ENCODE data around the gene DLAT. TPM values are rescaled to one million over a fixed set of nuclear protein-coding genes. Genes with fewer than 3 reads are reported as not detected.
"Not testable (repeated sequence)": the region's sequence is repeated elsewhere in the genome, so short reads cannot be mapped to it uniquely, and the experiment has no call there.

The DLAT gene
- total RNA-seq, 1 donor from 2014 or later, result 37.3 TPM

DNA sequence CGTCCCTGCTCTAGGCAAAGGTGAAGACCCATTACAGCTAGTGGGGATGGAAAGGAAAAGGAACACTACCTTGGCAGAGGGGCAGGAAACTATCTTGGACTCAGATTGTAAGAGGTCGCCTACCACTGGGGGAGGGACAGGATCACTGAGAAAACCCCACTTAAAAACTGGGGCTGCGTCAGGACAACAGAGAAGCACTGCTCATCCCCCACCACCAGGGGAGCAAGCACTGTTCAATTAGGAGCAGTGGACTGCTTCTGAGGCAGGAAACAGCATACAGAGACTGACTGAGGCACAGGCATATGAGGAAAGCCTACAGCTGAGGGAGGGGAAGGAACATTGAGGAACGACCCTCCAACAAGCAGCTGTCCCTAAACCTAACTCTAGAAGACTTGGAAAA lies 20.8 kb upstream of the DLAT start:
- intact Hi-C loops (cut with micrococcal nuclease), result no loop called here

DNA sequence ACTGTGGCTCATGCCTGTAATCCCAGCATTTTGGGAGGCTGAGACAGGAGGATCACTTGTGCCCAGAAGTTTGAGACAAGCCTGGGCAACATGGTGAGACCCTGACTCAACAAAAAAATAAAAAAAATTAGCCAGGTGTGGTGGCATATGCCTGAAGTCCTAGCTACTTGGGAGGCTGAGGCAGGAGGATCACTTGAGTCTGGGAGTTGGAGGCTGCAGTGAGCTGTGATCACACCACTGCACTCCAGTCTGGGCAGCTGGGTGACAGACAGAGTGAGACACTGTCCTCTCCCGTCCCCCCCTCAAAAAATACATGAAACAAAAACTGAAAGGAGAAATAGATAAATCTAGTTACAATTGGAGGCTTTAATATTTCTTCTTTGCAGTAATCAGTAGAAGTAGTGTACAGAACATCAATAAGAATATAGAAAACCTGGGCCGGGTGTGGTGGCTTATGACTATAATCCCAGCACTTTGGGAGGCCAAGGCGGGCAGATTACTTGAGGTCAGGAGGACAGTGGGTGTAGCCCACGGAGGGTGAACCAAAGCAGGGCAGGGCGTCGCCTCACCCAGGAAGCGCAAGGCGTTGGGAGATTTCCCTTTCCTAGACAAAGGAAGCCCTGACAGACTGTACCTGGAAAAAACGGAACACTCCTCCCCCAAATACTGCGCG lies 19.6 kb upstream of the DLAT start:
- intact Hi-C loops (cut with micrococcal nuclease), result no loop called here

DNA sequence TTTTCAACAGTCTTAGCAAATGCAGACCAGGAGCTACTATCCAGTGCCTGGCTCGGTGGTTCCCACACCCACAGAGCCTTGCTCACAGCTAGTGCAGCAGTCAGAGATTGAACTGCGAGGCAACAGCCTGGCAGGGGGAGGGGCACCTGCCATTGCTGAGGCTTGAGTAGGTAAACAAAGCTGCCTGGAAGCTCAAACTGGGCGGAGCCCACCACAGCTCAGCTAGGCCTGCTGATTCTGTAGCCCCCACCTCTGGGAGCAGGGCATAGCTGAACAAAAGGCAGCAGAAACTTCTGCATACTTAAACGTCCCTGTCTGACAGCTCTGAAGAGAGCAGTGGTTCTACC lies 19.1 kb upstream of the DLAT start:
- intact Hi-C loops (cut with micrococcal nuclease), result not testable (repeated sequence)

DNA sequence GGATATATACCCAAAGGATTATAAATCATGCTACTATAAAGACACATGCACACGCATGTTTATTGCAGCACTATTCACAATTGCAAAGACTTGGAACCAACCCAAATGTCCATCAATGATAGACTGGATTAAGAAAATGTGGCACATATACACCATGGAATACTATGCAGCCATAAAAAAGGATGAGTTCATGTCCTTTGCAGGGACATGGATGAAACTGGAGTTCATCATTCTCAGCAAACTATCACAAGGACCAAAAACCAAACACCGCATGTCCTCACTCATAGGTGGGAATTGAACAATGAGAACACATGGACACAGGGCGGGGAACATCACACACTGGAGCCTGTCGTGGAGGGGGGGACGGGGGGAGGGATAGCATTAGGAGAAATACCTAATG lies 13.8 kb upstream of the DLAT start:
- intact Hi-C loops (cut with micrococcal nuclease), result not testable (repeated sequence)

DNA sequence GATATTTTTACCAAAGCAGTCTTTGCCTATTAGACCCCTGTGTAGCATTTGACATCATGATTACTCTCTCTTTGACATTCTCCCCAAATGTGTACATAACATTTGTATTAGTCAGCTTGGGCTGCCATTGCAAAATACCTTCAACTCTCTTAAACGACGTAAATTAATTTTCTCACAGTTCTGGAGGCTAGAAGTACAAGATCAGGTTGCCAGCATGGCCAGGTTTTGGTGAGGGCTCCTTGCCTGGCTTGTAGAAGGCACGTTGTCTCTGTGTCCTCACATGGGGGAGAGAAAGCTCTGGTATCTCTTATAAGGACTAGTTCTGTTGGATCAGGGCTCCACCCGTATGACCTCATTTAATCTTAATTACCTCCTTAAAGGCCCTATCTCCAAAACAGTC lies 12.3 kb upstream of the DLAT start:
- intact Hi-C loops (cut with micrococcal nuclease), result no loop called here

DNA sequence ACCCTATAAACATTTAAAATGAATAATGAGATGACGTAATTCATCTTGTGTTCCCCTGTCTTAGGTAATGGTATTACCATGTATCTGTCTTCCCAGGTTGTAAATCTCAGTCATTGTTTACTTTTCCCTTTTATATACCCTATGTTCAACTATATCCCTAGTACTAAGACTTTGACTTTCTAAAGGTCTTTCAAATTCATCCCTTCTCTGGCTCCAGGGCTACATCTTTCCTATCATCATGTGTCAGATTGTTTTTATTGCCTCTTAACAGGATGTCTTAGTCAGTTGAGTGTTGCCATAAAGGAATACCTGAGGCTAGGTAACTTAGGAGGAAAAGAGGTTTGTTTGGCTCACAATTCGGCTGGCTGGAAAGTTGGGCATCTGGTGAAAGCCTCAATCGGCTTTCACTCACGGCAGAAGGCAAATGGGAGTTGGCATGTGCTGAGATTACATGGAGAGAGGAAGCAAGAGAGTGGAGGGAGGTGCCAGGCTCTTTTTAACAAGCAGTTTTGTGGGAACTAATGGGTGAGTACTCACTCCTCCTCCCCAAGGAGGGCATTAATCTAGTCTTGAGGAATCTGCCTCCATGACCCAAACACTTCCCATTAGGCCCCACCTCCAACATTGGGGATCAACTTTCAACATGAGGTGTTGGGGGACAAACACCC lies 11.6 kb upstream of the DLAT start:
- intact Hi-C loops (cut with micrococcal nuclease), result no loop called here

DNA sequence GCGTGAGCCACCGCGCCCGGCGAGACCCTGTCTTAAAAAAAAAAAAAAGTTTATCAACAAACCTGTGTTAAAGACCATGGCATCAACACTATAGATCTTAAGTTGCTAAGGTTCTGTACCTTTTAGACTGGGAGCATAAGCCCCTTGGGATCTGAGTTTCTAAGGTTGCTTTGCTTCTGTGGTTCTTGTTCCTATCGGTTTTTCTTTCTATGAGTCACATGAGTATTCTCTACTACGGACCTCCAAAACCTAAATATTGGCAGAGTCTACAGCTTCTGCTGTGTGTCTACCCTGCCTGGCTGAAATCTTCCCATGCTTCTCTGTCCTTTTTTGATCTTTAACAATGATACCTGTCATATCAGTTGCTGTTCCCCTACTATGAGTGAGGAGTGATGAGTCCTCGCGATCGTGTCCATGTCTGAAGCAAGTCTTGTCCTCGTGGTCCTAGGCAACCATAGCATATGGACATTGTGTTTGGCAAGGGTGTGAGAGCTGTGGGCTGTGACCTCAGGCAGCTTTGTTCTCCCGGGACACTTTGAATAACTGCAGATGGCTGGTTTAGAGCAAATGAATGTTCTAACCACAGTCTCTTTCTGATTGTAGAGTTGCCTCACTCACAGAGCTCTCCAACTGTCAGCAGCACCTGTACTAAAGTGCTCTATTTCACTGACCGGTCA lies 9.0 kb upstream of the DLAT start:
- intact Hi-C loops (cut with micrococcal nuclease), result no loop called here

DNA sequence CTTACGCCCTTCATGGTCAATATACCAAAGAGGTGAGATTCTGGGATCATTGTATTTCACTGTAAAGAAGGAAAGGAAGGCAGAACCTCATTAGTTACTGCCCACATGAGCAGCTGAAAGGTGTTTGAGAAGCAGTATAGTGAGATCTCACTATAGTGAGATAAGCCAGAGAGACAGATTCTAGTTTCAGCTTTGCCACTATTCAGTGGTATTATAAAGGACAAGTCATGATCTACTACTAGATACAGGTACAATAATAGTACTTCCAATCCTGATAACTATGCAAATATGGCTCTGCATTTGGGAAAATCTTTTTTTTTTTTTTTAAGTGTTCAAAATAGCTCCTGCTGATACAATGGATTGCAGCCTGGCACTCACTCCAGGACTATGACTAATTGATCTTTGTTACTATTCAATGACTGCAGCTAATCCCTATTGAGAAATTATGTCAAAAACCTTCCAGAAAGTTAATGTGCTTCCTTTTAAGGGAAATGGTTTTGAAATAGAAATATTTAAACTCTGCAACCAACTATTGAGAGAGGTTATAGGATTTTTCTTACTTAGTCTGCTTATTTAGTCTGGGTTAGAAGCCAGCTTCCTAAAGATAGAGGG lies 8.3 kb upstream of the DLAT start:
- intact Hi-C loops (cut with micrococcal nuclease), result no loop called here

DNA sequence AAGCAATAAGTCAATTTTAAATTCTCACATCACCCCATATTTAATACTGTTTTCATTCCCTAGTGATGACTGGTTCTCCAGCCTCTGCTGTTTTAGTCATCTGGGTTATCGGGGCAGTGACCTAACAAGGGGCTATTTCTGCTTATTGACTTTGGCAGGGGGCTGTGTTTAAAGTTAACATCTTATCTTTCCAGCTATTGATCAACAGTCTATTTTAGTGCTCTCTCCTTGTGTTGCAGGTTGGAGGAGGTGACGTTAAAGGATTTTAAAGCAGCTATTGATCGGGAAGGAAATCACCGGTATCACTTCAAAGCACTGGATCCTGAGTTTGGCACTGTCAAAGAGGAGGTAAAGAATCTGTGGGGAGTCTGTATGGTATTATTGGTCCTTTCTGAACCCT lies 7.7 kb upstream of the DLAT start:
- intact Hi-C loops (cut with micrococcal nuclease), result no loop called here

DNA sequence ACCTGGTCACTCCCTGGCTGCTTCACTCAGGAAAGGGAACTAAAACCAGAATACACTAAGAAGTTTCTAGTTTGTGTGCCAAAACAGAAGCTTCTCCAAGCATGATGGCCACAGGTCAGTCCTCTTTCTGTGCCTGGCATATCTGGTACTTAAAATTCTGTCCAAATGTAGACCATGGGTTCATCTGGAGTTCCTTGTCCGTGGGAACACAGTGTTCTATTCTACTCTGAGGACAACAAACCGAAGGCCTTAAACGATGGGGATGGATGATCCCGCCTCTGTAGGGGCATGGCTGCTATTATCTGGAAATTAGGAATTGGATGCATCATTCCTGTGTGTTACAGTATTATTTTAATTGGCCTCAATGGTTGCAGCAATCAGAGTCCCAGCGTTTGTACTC lies 6.1 kb upstream of the DLAT start:
- intact Hi-C loops (cut with micrococcal nuclease), result no loop called here

DNA sequence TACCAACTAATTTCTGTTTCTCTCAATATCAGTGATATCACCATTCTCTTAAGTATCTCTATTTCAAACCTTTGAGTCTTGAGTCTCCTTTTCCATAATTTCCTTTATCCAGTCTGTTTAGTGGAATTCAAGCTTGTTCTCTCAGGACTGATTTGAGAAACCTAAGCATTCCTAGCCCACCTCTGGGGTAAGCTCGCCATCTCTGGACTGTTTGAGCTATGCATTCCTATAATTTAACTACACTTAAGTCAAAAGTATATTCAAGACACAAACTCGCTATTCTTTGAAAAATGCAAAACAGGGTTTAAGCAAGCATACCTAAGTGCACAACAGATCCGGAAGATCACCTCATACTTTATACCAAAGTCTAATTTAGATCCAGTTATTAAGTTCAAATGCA lies 2.1 kb upstream of the DLAT start:
- intact Hi-C loops (cut with micrococcal nuclease), result loop anchor here (5.0 kb wide), 1 partner anchor 34 kb away; no protein-coding TSS in a partner anchor

DNA sequence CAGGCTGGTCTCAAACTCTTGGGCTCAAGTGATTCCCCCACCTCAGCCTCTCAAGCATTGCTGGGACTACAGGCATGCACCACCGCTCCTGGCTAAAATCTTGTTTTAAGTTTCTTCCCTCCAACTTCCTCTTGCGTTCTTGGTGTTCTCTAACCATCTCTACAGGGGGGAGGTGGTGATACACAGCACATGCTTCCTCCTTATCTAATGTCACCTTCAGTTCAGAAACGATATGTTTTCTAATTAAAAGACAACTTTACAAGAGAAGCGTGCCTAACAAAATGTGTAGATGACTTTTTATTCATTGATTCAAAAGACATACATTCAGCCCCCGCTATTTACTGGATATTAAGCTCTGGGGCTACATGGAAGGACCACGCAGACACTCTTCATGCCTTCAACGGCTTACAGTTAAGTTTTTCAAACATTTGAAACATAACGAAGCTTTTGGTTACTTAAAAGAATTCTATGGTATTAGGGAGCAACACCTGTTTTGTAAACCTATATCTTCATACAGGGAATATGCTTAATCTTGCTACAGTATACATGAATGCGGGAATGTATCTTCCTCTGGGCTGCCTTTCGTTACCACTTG lies 933 bp upstream of the DLAT start:
- intact Hi-C loops (cut with micrococcal nuclease), result loop anchor here (2.0 to 5.0 kb wide), 5 partner anchors 33 to 421 kb away; partner anchors contain the start of genes ALG9, CFAP68, DIXDC1 and FDXACB1

DNA sequence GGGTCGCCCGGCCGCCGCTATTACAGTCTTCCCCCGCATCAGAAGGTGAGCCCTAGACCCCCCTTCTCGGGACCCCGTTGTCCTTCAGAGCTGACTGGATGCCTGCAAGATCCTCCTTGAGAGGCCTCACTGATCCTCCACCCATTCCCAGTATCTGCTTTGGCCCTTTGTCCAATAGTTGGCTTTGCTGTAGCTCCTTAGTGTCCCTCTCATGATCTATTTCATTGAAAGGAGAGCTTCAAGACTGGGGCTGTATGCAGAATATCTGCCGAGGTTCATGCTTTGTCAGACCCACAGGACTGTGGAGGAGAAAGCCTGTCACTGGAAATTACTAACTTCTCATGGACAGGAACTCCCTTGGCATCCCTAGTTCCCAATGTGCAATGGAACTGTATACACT lies 499 bp downstream of the DLAT start:
- intact Hi-C loops (cut with micrococcal nuclease), result loop anchor here (1.0 to 5.0 kb wide), 10 partner anchors 49 to 423 kb away; partner anchors contain the start of genes ALG9, CFAP68, DIXDC1 and FDXACB1

DNA sequence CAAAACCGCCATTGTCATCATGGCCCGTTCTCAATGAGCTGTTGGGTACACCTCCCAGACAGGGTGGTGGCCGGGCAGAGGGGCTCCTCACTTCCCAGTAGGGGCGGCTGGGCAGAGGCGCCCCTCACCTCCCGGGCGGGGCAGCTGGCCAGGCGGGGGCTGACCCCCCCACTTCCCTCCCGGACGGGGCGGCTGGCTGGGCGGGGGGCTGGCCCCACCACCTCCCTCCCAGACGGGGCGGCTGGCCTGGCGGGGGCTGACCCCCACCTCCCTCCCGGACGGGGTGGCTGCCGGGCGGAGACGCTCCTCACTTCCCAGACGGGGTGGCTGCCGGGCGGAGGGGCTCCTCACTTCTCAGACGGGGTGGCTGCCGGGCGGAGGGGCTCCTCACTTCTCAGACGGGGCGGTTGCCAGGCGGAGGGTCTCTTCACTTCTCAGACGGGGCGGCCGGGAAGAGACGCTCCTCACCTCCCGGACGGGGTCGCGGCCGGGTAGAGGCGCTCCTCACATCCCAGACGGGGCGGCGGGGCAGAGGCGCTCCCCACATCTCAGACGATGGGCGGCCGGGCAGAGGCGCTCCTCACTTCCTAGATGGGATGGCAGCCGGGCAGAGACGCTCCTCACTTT lies 1.7 kb downstream of the DLAT start:
- intact Hi-C loops (cut with micrococcal nuclease), result loop anchor here (5.0 kb wide), 1 partner anchor 260 kb away; the partner anchor contains the start of gene PPP2R1B

DNA sequence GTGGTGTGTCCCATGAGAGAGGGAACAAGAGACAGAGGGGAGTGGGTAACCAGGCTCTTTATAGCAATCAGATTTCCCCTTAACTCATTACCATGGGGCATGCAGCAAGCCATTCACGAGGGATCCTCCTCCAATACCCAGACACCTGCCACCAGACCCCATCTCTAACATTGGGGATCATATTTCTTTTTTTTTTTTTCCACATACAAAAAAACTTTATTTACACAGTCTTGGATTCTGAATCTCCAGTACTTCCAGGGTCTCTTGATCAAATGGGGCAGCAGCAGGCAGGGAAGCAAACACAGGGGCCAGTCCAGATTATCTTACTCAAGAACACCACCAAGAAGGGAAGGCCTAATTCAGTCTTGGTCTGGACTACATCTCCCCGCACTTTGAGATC lies 4.3 kb downstream of the DLAT start:
- intact Hi-C loops (cut with micrococcal nuclease), result loop anchor here (5.0 kb wide), 1 partner anchor 262 kb away; the partner anchor contains the start of gene PPP2R1B

DNA sequence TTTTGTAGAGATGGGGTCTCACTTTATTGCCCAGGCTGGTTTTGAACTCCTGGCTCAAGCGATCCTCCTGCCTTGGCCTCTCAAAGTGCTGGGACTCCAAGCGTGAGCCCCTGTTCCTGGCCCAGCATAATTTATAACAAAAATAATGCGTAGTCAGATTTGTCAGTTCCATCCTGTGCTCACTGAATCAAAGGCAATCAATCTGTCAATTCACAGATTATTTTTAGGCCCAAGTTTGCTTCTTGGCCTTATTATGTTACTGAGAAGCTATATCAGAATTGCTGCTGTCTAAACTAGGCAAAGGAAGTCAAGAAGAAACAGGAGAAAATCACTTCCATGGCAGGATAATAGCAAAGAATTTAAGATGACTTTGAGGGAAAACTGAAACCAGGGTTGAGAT lies 8.7 kb downstream of the DLAT start:
- intact Hi-C loops (cut with micrococcal nuclease), result no loop called here

DNA sequence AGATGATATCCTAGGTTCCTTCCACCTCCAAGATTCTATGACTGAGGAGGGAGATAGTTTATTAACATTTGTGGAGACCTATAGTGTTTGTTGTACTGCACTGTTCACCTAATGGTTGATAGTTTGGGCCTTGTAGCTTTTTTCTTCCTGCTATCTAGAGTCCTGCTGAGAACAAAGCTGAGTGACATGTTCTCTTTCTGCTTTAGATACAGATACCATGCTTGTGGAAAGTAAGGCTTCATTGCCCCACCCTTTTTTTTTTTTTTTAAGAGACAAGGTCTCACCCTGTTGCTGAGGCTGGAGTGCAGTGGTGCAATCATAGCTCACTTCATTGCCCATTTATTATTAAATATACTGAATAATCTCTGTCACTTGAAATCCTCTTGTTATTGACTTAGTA lies 12.3 kb downstream of the DLAT start:
- intact Hi-C loops (cut with micrococcal nuclease), result no loop called here

DNA sequence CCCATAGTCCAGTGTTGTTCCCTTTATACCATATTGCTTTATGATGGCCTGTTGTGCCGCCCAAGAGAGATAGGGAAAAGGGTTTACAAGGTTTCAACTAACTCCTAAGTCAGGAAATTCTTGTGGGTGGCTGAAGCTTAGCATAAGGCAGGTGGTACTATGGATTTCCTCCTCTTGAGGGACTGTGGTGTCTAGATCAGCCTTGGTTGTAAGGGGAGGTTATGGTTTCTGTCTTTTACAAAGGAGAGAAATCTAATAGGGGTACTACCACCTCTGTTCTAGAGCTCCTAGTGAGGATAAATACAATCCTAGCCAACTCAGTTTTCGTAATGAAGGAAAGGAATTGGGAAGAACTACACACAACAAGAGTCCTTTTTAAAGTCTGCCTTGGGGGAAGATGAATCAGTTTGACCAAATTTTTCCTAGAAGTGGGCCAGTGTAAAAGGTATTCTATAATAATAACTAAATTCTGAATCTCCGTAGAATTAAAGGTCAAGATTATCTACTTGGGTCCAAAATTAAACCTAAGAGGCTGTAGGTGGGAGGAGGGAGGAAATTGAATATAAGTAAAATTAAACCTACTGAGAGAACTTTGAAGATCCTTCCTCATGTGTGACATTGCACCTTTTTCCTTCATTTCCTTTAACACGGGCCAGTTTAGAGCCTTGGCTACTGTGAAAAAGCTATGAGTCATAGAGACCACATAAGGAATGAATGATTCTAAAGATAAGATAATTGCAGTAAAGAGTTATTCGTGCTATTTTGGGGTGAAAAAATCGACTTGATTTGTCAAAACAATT lies 17.2 kb downstream of the DLAT start:
- intact Hi-C loops (cut with micrococcal nuclease), result no loop called here

DNA sequence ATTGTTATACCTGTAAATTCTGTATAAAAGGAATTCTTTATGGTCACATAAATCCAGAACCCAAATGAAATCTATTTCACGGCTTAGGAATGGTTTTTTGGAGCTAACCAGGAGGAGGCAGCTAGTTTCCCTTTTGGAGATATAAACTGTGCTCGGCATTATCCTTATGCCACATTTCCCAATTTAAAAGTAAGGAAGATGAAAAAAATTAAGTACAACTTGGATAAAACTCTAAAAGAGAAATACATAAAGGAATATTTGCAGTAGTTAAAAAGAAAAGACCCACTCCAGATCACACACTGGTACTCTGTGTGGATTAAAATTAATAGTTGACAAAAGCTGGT lies 17.7 kb downstream of the DLAT start:
- intact Hi-C loops (cut with micrococcal nuclease), result no loop called here

DNA sequence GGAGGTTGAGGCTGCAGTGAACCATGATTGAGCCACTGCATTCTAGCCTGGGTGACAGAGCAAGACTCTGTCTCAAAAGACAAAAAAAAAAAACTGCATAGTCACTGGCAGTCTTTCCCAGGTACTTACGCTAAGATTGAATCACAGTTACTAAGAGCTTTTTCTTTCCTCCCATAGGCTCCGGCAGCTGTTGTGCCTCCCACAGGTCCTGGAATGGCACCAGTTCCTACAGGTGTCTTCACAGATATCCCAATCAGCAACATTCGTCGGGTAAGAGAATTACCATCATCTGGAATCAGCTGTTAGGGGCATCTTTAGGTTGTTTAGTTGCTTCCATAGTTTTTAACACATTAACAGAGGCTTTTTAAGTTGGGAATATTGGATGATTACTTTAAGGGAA lies 19.8 kb downstream of the DLAT start:
- intact Hi-C loops (cut with micrococcal nuclease), result no loop called here

Measured in T-helper 2 cell treated with Interferon-gamma antibody and Interleukin-4, amounts not matched to agents 100 ng/mL and 5 ng/mL, for 36 hours (primary cell).